Kidney (tissue), 14 donors: ENCODE results near the gene TTLL5. TPM values are rescaled to one million over a fixed set of nuclear protein-coding genes. Genes with fewer than 3 reads are reported as not detected.
A peak's percentile ranks its signal among the peaks of the same experiment; 100 is the strongest.

ENCODE experiments used
- DNase-seq, 5 donors: peaks; one replicate each; pipeline ENCODE4 v3.0.0-alpha.2; 2013 to 2020
- FAIRE-seq: peaks from 2 replicates; lab custom pipeline; 2012; peaks lifted over from hg19 to GRCh38; lab: Jason Lieb, UNC
- H3K27ac ChIP-seq, 2 donors: one replicate each; pipeline ENCODE4 v1.7.0; 2013; ENCODE audit warnings: low read depth in 2 of 2, low read length in 2 of 2, inconsistent platforms in 1 of 2
- H3K27me3 ChIP-seq: one replicate; pipeline ENCODE4 v1.7.1; 2013; ENCODE audit warnings: low read length, inconsistent platforms; ENCODE audit not compliant: control insufficient read depth, insufficient read depth
- H3K36me3 ChIP-seq, 3 donors: one replicate each; pipeline versions ENCODE4 v1.7.0 to v1.7.1; 2013; ENCODE audit warnings: low read length in 3 of 3, control low read depth in 1 of 3, inconsistent platforms in 1 of 3; ENCODE audit not compliant: insufficient read depth in 3 of 3, control insufficient read depth in 2 of 3
- H3K4me1 ChIP-seq, 3 donors: one replicate each; pipeline versions ENCODE4 v1.7.0 to v1.7.1; 2013; ENCODE audit warnings: low read length in 3 of 3, inconsistent platforms in 1 of 3, low read depth in 1 of 3; ENCODE audit not compliant: control insufficient read depth in 2 of 3, insufficient read depth in 2 of 3
- H3K4me3 ChIP-seq, 3 donors: one replicate each; pipeline versions ENCODE4 v1.7.0 to v1.8.1; 2013; ENCODE audit warnings: low read length in 3 of 3, control low read depth in 1 of 3, inconsistent platforms in 1 of 3
- H3K9ac ChIP-seq, 3 donors: one replicate each; pipeline versions ENCODE4 v1.7.0 to v1.7.1; 2013; ENCODE audit warnings: low read length in 3 of 3, control low read depth in 1 of 3, inconsistent platforms in 1 of 3
- H3K9me3 ChIP-seq, 3 donors: one replicate each; pipeline versions ENCODE4 v1.7.0 to v1.7.1; 2013; ENCODE audit warnings: low read length in 3 of 3, control low read depth in 1 of 3, inconsistent platforms in 1 of 3; ENCODE audit not compliant: control insufficient read depth in 2 of 3, insufficient read depth in 1 of 3
- intact Hi-C: fragments of 100-400 bp; cut with DNase I; formaldehyde crosslinking; loops from one replicate; pipeline ENCODE4 v1.11.1; 2022
- polyA plus RNA-seq: library from polyadenylated mRNA; stranded (reverse); fragments of 350-450 nt; fragmentation: Illumina TruSeq; extraction: RNeasy Lipid Tissue Mini Kit (QIAGEN cat#74804); gene quantifications from one replicate; pipeline ENCODE4 v1.2.3, GENCODE V29; 2014; ENCODE audit warnings: low read depth, low replicate concordance; ENCODE audit not compliant: insufficient read depth
- total RNA-seq: library from RNA; stranded (reverse); fragmentation: NEBNext Ultra II Directional; extraction: Animal tissue kit (Norgen Biotek cat#: 25700); gene quantifications from one replicate; pipeline ENCODE4 v1.2.1, GENCODE V29; 2021
- TF ChIP-seq, protein P1 (sequence below): IDR thresholded peaks from 3 replicates; pipeline ENCODE4 v1.5.1; 2012; ENCODE audit warnings: mild to moderate bottlenecking, moderate library complexity, borderline replicate concordance; ENCODE audit not compliant: insufficient read depth; ENCODE audit errors: extremely low read depth
- donor health status: control.
- donor health status: control.
- donor health status: control.
- donor health status: control.
- donor health status: control.
- donor health status: DM: yes; HTN: yes; CAD: no.
- donor health status: Normal renal cell carcinoma (clear cell type).

The TTLL5 gene
- total and polyA plus RNA-seq, 2 donors from 2014 or later, result 16.8 to 37.2 TPM

- no peak overlapping the region for H3K9ac ChIP-seq
- H3K9me3 ChIP-seq, result no peaks in the 10 kb centered on the region
- TF ChIP-seq, protein P1, sequence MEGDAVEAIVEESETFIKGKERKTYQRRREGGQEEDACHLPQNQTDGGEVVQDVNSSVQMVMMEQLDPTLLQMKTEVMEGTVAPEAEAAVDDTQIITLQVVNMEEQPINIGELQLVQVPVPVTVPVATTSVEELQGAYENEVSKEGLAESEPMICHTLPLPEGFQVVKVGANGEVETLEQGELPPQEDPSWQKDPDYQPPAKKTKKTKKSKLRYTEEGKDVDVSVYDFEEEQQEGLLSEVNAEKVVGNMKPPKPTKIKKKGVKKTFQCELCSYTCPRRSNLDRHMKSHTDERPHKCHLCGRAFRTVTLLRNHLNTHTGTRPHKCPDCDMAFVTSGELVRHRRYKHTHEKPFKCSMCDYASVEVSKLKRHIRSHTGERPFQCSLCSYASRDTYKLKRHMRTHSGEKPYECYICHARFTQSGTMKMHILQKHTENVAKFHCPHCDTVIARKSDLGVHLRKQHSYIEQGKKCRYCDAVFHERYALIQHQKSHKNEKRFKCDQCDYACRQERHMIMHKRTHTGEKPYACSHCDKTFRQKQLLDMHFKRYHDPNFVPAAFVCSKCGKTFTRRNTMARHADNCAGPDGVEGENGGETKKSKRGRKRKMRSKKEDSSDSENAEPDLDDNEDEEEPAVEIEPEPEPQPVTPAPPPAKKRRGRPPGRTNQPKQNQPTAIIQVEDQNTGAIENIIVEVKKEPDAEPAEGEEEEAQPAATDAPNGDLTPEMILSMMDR, result no peak
- FAIRE-seq (peak; percentile 61), DNase-seq (peak in 1 of 5 donors; percentile 52)
- no peak overlapping the region for H3K4me3 ChIP-seq
- no peaks in the 10 kb centered on the region for H3K27me3 ChIP-seq
- peak overlapping the region; percentile 84 to 95 for H3K27ac ChIP-seq
- H3K36me3 ChIP-seq, result peaks cover 0 to 14% (median 12%) of the 10 kb centered on the region in 3 donors
- intact Hi-C loops, result no loop called here
- H3K4me1 ChIP-seq, result peaks cover 3 to 13% (median 11%) of the 10 kb centered on the region in 3 donors
These were observed 328.1 kb downstream of the TTLL5 start for GRCh38 chr14:75989134-75989533.

DNA sequence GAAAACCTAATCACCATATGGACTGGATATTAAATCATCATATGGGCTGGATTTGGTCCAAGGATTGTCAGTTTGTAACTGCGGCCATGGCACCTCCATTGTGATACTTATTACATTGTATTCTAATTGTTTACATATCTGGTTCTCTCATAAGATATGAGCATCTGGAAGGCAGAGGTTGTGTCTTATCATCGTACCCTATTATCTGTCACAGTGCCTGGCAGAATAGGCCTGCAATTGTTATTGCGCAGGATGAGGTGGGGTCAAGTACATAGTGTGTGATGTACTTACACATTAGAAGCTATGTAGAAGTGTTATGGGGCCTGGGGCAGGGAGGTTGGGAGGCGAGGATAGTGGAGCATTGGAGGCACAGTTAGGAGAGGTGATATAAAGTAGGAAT is 329.3 kb downstream of the TTLL5 start:
- no peak for DNase-seq
- intact Hi-C loops, result no loop called here
- peaks cover 0 to 18% (median 12%) of the 10 kb centered on the region in 3 donors for H3K36me3 ChIP-seq
- no peak overlapping the region for H3K9ac ChIP-seq
- no peak overlapping the region for H3K4me3 ChIP-seq
- H3K4me1 ChIP-seq, result peaks cover 3 to 13% (median 11%) of the 10 kb centered on the region in 3 donors
- H3K27ac ChIP-seq, result peak overlapping the region; percentile 68 to 95
- TF ChIP-seq, protein P1, result no peak
- no peak for FAIRE-seq
- no peaks in the 10 kb centered on the region for H3K27me3 ChIP-seq
- H3K9me3 ChIP-seq, result no peaks in the 10 kb centered on the region

- intact Hi-C loops, result no loop called here
- no peak overlapping the region for H3K27ac ChIP-seq
- H3K4me1 ChIP-seq, result peaks cover 0 to 18% (median 8%) of the 10 kb centered on the region in 3 donors
- H3K9me3 ChIP-seq, result no peaks in the 10 kb centered on the region
- peaks cover 0 to 23% (median 14%) of the 10 kb centered on the region in 3 donors for H3K36me3 ChIP-seq
- no peak overlapping the region for H3K9ac ChIP-seq
- H3K4me3 ChIP-seq, result no peak overlapping the region
- FAIRE-seq, result no peak
- no peaks in the 10 kb centered on the region for H3K27me3 ChIP-seq
- DNase-seq, result no peak
- TF ChIP-seq, protein P1, result no peak
These were observed 330.7 kb downstream of the TTLL5 start for GRCh38 chr14:75991753-75992152.

DNA sequence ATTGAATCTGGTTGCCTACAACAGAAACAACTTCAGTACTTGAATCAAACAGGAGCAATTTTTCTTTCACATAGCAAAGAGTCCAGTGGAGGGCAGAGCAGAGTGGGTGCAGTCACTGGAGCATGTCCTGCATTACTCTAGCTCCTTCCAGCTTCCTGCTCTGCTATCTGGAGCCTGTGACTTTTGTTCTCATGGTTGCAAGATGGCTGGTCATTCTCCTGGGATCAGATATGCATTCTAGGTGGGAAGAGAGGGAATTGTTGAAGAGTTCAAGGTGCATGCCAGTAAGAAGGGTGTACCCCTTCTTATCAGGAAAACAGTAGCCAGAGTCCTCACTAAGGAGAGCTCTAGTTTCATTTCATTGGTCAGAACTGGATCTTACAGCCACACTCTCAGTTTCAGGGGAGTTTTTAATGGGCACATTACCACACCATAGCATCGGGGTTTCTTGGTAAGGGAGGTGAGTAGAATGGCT is 332.6 kb downstream of the TTLL5 start:
- peak overlapping the region in 1 of 3 donors; percentile 4 for H3K9ac ChIP-seq
- FAIRE-seq, result no peak
- peaks cover 0 to 26% (median 16%) of the 10 kb centered on the region in 3 donors for H3K36me3 ChIP-seq
- intact Hi-C loops, result no loop called here
- no peaks in the 10 kb centered on the region for H3K27me3 ChIP-seq
- peak in 2 of 5 donors; percentile 48 to 50 for DNase-seq
- TF ChIP-seq, protein P1, result peak; percentile 18
- H3K9me3 ChIP-seq, result no peaks in the 10 kb centered on the region
- peak overlapping the region; percentile 44 to 49 for H3K27ac ChIP-seq
- H3K4me1 ChIP-seq, result peaks cover 0 to 20% (median 8%) of the 10 kb centered on the region in 3 donors
- H3K4me3 ChIP-seq, result no peak overlapping the region
